PC-3 (cell line): ENCODE results near the gene PMEPA1.

Source experiments
- CTCF ChIP-seq: fragments of 300-600 bp; sonication (generic); conservative IDR thresholded peaks from 2 replicates; pipeline ENCODE4 v1.5.1; 2017; ENCODE audit warnings: antibody characterized with exemption, low read depth, mild to moderate bottlenecking, low read length
- EZH2 ChIP-seq: fragments of 300-600 bp; sonication (generic); IDR thresholded peaks from one replicate; pipeline ENCODE4 v1.6.1; 2017; ENCODE audit warnings: antibody characterized with exemption, mild to moderate bottlenecking, low read length; ENCODE audit not compliant: unreplicated experiment
- EZH2phosphoT487 ChIP-seq: fragments of 300-600 bp; sonication (generic); IDR thresholded peaks from 2 replicates; pipeline ENCODE4 v1.6.1; 2018; ENCODE audit warnings: mild to moderate bottlenecking, antibody characterized with exemption, low read length, borderline replicate concordance

GRCh38 chr20:57756921-57757320 lies 47.1 kb upstream of the PMEPA1 start:
- TF ChIP-seq CTCF (no peak), EZH2 (no peak), EZH2phosphoT487 (no peak)
